Mammary epithelial cell (primary cell): ENCODE measurements around the gene PKHD1.

ENCODE experiments used
- EZH2 ChIP-seq: IDR thresholded peaks from 2 replicates; pipeline ENCODE4 v1.6.1; 2012; ENCODE audit warnings: low read length, inconsistent platforms, borderline replicate concordance
- TF ChIP-seq, protein P1 (sequence below), 2 donors: IDR thresholded peaks in 1 of 2; conservative IDR thresholded peaks in 1 of 2; 2 replicates each; pipeline ENCODE4 v1.5.1; 2011 to 2012; ENCODE audit warnings: inconsistent platforms in 2 of 2, low read length in 2 of 2, mild to moderate bottlenecking in 2 of 2, control low read depth in 1 of 2, low read depth in 1 of 2; ENCODE audit not compliant: insufficient read depth in 1 of 2; ENCODE audit errors: extremely low read depth in 1 of 2

DNA sequence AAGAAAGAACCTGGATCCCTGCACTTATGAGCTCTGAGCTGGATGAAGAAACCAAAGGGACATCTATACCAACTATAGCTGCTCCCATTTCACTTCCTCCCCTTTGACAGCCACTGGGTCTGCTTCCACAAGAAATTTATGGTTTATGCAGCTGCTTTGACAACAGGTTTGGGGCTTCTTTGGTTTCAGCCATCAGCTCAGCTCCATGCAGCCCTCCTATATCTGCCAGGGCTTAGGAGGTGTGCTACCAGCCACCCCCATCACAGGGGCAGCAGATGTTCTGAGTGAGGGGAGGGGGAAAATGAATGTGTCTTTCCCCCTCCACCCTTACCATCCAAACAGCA, 29.2 kb upstream of the PKHD1 start:
- TF ChIP-seq, protein P1, sequence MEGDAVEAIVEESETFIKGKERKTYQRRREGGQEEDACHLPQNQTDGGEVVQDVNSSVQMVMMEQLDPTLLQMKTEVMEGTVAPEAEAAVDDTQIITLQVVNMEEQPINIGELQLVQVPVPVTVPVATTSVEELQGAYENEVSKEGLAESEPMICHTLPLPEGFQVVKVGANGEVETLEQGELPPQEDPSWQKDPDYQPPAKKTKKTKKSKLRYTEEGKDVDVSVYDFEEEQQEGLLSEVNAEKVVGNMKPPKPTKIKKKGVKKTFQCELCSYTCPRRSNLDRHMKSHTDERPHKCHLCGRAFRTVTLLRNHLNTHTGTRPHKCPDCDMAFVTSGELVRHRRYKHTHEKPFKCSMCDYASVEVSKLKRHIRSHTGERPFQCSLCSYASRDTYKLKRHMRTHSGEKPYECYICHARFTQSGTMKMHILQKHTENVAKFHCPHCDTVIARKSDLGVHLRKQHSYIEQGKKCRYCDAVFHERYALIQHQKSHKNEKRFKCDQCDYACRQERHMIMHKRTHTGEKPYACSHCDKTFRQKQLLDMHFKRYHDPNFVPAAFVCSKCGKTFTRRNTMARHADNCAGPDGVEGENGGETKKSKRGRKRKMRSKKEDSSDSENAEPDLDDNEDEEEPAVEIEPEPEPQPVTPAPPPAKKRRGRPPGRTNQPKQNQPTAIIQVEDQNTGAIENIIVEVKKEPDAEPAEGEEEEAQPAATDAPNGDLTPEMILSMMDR (conservative IDR thresholded peaks at IDR 0.05 in 1 of 2, IDR thresholded peaks at IDR 0.05 in 1 of 2; ENCODE audit: extremely low read depth in 1 of 2, insufficient read depth in 1 of 2, low read depth in 1 of 2, low read length in 2 of 2): no peak
- TF ChIP-seq EZH2: no peak
